GM23248 (cell line): ENCODE data around the gene CALD1.

Experiments used
- EZH2 ChIP-seq: fragments of 200-600 bp; sonication (generic); IDR thresholded peaks from 2 replicates; pipeline ENCODE4 v1.6.1; 2018; ENCODE audit warnings: antibody characterized with exemption, mild to moderate bottlenecking; ENCODE audit not compliant: insufficient read depth, poor library complexity, severe bottlenecking
- EZH2phosphoT487 ChIP-seq: fragments of 200-600 bp; sonication (generic); IDR thresholded peaks from 2 replicates; pipeline ENCODE4 v1.6.1; 2018; ENCODE audit warnings: antibody characterized with exemption, moderate library complexity, mild to moderate bottlenecking, low read depth; ENCODE audit not compliant: insufficient read depth

GRCh38 chr7:134949171-134949570, 169.7 kb downstream of the CALD1 start:
- TF ChIP-seq EZH2phosphoT487 (no peak), EZH2 (no peak)
